Measurements from ENCODE around the gene ARHGAP26.

The ARHGAP26 gene

DNA sequence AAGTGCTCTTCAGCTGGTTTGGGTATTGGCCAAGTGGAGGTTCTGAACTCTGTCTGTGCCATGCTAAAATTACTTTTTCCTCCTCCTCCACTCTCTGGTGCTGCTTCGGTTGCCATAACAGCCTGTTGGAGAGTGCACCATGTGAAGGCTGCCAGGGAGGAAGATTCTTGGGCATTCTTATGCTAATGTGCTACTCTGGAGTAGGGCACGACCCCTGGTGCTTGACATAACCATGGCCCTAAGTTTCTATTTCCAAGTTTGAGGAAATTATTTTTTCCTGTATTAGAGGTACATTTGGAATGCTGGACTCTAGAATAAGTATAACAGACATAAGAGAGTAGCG is 111.6 kb downstream of the ARHGAP26 start:
- DNase-seq = no peak

DNA sequence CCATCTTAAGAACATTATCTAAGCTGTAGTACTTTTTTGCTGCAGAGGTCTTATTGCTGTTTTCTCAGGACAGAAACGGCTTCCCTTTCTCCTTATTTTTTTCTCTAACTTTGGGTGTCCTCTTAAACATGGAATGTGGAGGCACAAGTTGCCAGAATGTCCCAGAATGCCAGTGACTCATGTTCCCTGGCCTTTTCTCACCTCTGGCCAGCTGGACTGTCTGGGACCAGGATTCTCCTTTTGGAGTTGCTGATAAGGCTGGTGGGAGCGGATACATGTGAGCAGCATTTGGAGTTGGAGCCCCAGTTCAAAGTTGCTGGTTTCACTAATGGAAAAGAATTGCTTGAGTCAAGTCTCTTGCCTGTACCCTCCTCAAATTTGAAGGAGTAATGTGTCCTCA is 112.8 kb downstream of the ARHGAP26 start:
- no peak for DNase-seq

DNA sequence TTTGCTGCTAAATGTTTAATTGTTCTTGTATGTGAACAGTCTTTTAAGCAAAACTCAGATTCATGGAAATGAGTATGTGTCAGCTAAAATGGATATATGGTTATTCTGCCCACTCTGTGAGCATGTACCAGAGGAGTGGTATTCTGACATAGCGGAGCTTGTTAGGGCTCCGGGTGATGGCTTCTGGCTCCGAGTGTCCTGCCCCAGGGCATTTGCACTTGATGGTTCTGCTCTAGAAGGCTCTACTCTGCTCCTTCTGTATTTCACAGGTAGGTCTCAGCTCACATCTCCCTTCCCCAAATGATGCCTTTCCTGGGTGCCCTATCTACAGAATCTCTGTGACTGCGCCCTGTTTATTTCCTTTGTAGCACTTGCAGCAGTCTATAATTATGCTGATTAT is 113.3 kb downstream of the ARHGAP26 start:
- DNase-seq = no peak

DNA sequence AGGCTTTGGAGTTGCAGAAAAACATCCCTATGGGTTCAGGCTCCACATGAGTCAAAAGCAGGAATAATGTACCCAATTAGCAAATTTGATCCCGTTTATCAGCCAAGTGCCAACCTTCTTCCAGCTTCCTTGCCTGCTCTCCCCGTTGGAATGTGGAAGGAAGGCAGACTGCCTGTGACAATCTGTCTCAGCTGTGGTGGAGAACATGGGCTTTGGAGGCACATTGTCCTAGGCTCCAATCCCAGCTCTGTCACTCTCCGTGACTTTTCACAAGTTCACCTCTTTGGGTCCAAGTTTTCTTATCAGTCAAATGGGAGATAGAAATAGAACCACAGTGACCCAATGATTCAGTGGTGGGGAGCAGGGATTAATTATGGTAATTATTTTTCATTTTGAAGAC is 113.9 kb downstream of the ARHGAP26 start:
- DNase-seq = no peak

- DNase-seq = no peak
These were observed 116.0 kb downstream of the ARHGAP26 start for GRCh38 chr5:142886211-142886610.

DNA sequence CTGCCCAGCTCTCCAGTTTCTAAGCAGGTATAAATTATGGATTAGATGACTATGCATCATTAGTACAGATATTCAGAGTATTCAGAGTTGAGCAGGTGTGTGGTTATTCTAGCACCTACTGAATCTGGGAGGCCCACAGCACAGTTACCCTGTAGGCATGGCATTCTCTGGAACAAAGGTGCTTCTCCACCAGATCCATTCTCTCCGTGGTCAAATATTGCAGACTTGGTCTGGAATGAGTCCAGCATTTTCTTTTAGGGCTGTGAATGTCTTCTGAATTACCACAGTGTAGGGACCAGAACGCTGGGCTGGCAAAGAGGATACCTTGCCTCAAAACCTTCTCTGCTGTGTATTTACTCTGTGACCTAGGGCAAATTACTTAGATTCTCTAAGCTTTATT is 116.8 kb downstream of the ARHGAP26 start:
- no peak for DNase-seq

DNA sequence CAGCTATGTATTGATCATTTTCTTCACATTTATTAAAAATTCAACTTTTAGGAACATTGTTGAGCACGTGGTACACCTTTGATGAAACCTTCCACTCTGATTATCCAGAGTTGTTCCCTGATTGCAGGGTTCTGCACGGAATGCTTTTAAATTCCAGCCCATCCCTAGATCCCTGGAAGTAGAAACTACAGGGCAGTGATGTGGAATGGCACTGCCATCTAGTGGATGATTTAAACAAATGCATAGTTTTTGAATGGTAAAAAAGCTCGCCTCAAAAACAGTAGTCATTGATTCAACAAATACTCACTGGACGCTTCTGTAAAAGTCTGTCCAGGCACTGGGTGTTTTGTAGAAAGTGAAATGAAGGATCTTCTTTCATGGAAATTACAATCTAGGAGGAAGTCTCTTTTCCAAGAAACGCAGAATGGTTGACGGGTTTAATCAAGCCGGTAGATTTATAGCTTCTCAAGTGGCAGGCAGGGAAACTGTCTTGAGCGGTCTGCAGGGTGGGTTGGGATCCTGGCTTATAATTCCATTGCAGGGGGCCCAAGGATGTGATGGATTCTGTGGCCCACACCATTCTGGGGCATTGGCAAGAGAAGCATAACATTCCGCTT is 118.4 kb downstream of the ARHGAP26 start:
- DNase-seq = peak; percentile 24 to 57

GRCh38 chr5:142892021-142892420 is 121.8 kb downstream of the ARHGAP26 start:
- no peak for DNase-seq

- no peak for DNase-seq
These were observed 124.1 kb downstream of the ARHGAP26 start for GRCh38 chr5:142894315-142894714.

DNA sequence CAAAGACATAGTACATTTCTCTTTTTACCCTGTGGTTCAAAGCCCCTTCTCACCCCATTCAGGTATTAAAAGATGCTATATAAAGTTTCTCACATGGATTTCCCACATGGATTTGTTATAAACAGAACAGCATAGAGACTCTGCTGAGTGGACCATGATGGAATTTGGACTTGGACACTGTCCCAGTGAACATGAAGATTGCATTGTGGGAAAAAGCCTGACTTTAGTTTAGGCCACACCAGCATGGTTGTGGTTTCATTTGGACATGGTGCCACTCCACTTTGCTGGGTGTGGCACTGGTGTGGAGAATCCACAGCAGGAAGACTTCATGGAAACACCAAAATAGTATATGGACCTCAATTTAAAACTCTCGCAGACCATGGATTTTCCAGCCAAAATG is 124.6 kb downstream of the ARHGAP26 start:
- no peak for DNase-seq

DNA sequence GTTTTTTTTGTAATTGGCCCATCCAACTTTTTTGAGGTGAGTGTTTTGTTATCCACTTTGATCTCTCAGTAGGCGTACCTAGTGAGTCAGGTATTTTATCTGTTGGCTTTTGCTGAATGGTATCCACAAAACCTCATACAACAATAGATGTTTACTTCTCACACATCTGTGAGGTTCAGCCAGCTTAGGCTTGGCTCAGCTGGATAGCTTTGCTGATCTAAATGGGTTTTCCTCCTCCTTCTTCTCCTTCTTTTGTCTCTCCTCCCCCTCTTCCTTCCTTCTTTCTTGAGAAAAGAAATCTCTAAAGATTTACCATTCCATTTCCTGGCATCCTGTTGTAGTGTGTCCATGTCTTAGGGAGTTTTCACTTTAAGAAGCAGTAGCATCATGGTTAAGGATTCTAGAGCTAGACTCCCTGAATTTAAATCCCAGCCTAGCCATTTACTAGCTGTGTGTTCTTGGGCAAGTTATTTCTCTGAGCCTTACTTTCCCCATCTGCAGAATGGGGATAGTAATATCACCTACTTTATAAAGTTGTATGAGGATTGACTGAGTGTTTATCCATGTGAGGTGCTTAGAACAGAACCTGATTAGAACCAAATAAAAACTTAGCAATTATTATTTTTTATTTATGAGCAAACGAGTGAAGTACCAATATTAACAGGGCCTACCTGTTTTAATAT is 126.3 kb downstream of the ARHGAP26 start:
- no peak for DNase-seq

DNA sequence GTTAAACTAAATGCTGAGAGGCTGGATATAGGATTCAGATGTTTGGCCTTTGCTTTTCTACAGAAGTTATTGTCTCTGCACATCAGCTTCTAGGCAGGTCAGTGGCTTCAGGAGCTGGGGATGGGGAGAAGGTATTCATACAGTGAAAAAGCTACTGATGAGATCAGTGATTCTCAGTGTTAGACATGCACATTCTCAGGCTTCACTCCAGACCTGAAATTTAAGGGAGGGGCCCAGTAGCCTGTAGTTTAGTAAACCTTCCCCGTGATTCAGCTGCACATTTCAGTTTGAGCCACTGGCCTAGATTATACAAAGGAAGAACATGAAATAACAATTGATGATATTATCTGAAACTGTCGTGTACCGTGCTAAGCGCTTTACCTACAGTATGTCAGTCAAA is 127.2 kb downstream of the ARHGAP26 start:
- no peak for DNase-seq

GRCh38 chr5:142900927-142901326 is 130.8 kb downstream of the ARHGAP26 start:
- no peak for DNase-seq

GRCh38 chr5:142901476-142902185 is 131.5 kb downstream of the ARHGAP26 start:
- no peak for DNase-seq

GRCh38 chr5:142902186-142902965 is 132.2 kb downstream of the ARHGAP26 start:
- DNase-seq = no peak

GRCh38 chr5:142904416-142904815 is 134.2 kb downstream of the ARHGAP26 start:
- no peak for DNase-seq

DNA sequence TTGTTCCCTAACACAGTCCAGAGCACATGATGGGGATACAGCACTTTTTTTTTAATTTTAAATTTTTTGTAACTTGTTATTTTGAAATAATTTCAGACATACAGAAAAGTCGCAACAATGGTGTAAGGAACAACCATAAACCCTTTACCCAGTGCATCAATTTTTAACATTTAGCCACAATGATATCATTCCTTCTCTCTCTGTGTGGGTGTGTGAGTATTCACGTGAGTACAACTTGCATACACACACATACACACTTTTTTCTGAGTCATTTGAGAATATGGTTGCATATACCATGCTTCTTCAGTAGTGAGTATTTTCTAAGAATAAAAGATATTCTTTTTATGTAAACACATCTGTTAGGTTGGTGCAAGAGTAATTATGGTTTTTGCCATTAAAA is 135.2 kb downstream of the ARHGAP26 start:
- DNase-seq = no peak

DNA sequence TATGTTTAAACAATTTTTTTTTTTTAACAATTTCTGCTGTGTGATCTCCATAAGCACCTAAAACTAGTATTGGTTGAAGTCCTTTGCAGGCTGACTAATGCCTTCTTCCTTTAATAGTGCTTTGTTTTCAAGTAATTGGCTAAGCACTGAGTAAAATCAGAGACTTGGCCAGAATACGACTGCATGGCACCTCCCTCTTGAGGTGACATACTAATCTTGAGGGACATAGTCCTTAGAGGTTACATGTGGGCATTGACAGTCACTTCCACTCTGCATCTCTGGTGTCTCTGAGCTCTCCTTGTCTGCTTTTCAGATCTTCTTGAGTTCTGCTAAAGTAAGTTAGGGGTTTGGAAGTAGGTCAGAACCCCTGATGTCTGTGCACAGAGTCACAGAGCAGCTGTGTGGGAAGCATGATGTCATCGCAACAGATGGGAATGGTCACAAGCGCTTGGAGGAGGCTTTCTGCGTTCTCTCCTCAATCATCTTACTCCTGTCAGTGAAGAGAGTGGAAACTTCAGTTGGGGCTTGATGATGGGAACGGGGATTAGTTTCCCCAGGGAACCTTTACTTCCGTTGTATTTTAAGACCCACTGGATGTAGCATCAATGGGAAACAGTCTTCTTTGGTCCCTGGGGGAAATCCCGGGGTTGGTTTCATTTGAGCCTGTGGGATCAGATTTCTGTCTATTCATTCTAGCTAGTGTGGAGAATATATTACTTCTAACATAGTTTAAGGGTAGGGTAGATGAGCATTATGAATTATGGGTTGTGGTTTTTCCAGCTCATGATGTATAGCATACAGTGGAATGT is 136.9 kb downstream of the ARHGAP26 start:
- no peak for DNase-seq

DNA sequence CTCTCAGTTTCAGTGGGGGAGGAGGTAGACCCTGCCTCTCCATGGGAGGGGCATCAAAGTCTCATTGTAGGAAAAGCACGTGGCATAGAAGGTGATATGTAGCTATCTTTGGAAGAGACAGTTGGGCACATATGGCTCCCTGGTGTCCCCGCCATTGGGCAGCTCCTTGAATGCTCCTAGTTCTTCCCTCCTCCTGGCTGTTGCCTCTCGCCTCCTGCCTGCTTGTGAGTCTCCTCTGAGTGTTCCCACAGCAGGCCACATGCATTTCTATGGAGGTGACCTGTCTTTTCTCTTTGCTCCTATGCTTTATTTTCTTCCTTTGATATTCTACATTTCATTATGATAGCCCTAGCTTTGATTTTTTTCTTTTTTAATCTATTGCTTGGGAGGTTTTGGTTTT is 138.5 kb downstream of the ARHGAP26 start:
- DNase-seq = no peak

DNA sequence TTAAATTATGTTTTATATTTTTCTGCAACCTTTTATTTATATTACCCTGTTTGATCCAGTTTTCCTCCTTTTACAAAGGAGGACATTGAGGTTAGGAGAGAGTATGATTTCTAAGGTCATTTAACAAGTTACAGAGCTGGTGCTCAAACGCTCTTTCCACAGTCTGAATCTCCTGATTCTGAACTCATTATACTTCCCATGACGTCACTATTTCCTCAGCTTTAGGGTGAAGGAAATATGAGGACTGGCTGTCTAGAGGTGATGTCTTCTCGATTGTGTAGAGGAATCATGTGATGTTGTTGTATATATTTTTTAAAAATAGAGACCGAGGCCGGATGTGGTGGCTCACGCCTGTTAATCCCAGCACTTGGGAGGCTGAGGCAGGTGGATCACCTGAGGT is 140.0 kb downstream of the ARHGAP26 start:
- DNase-seq = no peak

DNA sequence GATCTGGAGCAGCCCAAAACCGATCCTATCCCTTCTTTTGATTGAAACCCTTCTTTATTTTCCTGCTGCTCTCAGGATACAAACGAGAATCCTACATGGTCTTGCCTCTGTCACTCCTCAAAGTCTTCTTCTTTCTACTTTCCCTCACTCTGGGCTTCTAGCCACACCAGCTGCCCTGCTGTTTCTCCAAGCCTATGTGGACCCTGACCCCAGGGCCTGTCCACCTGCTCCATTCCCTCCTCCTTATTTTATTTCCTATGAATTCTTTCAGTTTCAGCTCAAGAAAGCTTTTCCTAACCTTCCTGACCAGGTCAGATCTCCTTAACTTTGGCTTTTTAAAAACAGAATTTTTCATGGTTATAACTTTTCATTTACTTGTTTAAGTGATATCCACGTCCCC is 141.0 kb downstream of the ARHGAP26 start:
- DNase-seq = no peak

GRCh38 chr5:142911775-142912174 is 141.6 kb downstream of the ARHGAP26 start:
- no peak for DNase-seq

Data from SW 1271 (cell line).